Fibroblast of mammary gland (primary cell): Measurements from ENCODE around the gene CTXN3.

Experiments used
- DNase-seq: peaks from one replicate; pipeline ENCODE4 v3.0.0-alpha.2; 2010; ENCODE audit warnings: low read depth
- H3K4me3 ChIP-seq: 2 replicates; pipeline ENCODE4 v1.5.1; 2011; ENCODE audit warnings: low read depth, mild to moderate bottlenecking, low read length, moderate library complexity; ENCODE audit not compliant: control insufficient read depth
- CTCF ChIP-seq: conservative IDR thresholded peaks from 2 replicates; pipeline ENCODE4 v1.5.1; 2011; ENCODE audit warnings: low read depth, low read length, inconsistent platforms; ENCODE audit not compliant: control insufficient read depth, insufficient read depth

Gene CTXN3

GRCh38 chr5:127602896-127603844, 45.7 kb upstream of the CTXN3 start:
- DNase-seq, result no peak
- no peak overlapping the region for H3K4me3 ChIP-seq
- TF ChIP-seq CTCF, result no peak

GRCh38 chr5:127608077-127608660, 40.7 kb upstream of the CTXN3 start:
- DNase-seq, result no peak
- TF ChIP-seq CTCF, result no peak
- no peak overlapping the region for H3K4me3 ChIP-seq

- no peak overlapping the region for H3K4me3 ChIP-seq
- TF ChIP-seq CTCF, result no peak
- DNase-seq, result no peak
Observed at GRCh38 chr5:127609011-127609410, 39.9 kb upstream of the CTXN3 start.

GRCh38 chr5:127609957-127610356, 38.9 kb upstream of the CTXN3 start:
- H3K4me3 ChIP-seq, result no peak overlapping the region
- no peak for DNase-seq

GRCh38 chr5:127612441-127613141, 36.3 kb upstream of the CTXN3 start:
- H3K4me3 ChIP-seq, result no peak overlapping the region
- TF ChIP-seq CTCF, result no peak
- no peak for DNase-seq

More at GRCh38 chr5:127609957-127610356, 38.9 kb upstream of the CTXN3 start:
- TF ChIP-seq CTCF, result no peak

GRCh38 chr5:127615916-127616315, 33.0 kb upstream of the CTXN3 start:
- TF ChIP-seq CTCF, result no peak
- H3K4me3 ChIP-seq, result no peak overlapping the region
- peak; percentile 47 for DNase-seq
